CD4-positive, alpha-beta T cell treated with Interferon gamma for 1 hour (primary cell): ENCODE results near the gene UCKL1.

ENCODE experiments used
- DNase-seq: peaks from one replicate; pipeline ENCODE4 v3.0.0-alpha.2; 2020

Gene UCKL1

DNA sequence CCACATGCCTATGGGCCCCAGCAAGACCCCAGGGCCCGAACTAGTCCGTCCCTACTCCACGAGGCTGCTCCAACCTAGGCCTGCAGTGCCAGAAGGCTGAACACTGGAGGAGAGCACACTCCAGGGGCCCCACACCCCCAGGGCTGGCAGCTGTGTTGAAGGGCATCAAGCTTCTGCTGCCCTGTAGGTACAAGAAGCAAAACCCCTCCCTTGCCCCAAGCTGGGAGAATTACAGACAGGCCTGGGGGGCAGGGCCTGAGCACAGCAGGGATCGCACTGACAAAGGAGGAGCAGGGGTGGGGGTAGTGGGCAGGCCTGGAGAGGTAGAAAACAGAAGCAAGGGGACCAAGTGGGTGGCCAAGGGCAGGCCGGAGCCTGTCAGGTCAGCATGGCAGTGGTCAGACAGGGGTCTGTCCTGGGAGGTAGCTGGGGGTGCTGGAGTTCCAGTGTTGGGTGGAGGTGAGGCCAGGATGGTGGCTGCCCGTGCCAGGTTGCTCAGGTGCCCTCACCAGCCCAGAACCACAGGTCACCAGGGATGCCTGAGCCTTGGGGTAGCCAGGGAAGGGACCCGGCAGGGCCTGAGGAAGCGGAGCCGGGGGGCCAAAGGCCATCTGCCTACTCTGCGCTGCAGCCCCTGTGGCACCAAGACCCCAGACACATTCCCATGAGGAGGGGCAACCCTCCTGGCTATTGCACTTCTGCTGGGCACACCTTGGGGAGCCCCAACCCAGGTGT lies 2.9 kb upstream of the UCKL1 start:
- DNase-seq = no peak

DNA sequence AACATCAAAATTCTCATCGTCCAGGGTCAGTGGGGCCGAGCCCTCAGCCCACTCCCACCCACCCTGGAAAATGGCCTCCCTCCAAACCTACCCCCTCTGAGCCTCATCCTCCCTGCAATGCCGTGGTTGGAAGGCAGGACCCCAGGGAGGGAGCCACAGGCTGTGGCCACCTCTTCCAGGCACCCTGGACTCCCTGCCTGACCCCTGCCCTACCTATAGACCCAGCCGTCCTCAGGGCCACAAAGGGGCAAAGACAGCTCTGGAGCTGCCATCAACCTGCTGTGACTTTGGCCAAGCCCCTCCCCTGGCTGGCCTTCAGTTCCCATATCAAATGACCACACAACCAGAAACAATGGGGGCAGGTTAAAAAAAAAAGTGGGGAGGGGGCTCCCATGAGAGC lies 2.3 kb upstream of the UCKL1 start:
- DNase-seq = no peak

DNA sequence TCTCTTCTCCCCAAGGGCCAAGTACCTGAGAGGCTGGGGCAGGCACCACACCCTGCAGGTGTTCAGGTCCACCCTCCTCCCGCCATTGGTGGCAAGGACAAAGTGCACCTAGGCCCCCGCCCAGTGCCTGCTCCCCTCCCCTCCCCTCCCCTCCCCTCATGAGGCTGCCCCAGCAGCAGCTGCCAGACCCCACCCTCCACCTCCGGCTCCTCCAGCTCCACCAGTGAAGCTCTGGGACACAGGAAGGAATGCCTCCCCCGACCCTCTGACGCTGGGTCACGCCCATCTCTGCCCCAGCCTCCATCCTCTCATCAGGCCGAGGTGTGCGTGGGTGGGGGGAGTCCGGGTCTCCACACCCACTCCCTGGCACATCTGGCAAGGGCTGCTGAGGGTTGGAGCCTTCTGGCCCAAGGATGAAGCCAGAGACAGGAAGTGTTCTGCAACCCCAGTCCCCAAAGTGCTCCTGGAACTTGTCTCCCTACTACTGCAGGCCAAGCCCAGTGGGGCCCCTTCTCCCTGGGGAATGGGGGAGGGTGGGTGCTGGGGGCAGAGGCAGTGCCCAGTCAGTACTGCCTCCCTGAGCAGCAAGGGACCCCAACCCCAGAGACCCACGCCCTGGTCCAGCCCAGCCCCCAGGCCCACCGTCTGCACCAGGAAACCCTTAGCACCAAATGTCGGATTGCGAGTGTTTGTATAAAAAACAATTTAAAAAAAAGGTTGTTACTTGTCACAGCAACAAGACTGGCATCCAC lies 1.6 kb upstream of the UCKL1 start:
- DNase-seq = no peak

DNA sequence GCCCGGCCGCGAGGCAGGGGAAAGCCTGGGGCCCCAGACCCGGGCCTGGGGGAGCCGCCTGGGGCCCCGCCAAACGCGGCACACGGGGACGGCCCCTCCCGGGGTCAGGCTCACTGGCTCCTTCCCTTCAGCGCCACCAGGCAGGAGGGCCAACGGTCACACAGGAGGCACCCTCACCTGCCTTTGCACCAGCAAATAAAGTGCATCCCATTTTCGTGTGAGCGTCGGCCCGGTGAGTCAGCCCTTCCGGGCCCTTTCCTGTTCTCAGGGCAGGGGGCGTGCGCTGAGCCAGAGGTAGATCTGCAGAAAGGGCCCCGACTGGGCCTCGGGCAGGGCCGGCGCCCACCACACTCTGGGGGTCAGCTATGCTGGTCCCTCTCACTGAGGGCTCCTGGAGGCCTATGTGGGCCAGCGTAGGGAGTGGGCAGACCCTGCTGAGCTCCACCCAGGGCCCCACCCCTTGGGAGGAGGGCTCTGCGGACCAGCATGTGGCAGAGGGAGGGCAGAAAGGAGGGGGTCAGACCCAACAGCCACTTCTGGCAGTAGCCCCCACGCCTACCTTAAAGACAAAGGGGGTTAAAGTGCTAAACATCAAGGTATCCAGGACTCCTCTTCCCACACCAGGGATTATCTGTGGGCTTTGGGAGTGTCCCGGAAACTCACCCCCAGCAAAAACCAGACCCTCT lies 931 bp upstream of the UCKL1 start:
- DNase-seq = peak; percentile 38

DNA sequence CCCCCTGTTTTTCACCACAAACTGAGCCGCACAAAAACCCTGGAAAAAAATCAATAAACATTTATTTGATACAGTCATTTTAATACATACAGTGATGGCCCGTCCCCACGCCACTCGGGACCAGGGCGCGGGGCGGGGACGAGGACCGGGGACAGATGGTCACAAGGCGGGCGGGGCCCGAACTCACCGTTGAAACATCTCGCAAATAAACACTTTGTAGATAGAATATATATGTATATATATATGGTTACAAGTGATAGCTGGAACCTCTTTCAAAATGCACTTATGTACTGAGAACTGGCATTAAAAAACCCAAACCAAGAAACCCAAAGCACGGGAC lies 418 bp upstream of the UCKL1 start:
- no peak for DNase-seq

DNA sequence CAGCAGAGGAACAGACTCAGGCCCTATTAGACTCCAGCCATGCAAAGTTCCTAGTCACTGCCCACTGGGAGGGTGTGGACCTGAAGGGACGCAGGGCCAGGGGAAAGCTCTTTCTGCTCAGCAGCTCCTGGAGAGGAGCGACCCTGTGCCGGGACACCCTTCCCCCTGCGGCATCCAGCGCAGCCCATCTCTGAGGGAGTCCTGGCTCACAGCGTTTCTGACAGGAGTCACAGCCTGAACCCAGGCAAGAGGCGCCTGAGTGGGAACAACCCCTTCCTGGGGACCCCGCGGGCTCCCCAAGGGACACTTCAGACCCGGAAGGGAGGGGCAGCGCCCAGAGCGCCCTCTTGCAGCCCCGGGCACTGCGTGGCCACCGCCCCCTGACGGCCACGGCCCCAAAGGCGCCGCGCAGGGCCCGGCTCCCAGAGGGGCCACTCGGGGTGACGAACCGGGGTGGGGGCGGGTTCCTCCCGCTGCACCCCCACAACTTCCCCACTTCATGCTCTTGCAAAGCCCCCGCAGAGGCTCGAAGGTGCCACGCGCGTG lies 862 bp downstream of the UCKL1 start:
- no peak for DNase-seq

DNA sequence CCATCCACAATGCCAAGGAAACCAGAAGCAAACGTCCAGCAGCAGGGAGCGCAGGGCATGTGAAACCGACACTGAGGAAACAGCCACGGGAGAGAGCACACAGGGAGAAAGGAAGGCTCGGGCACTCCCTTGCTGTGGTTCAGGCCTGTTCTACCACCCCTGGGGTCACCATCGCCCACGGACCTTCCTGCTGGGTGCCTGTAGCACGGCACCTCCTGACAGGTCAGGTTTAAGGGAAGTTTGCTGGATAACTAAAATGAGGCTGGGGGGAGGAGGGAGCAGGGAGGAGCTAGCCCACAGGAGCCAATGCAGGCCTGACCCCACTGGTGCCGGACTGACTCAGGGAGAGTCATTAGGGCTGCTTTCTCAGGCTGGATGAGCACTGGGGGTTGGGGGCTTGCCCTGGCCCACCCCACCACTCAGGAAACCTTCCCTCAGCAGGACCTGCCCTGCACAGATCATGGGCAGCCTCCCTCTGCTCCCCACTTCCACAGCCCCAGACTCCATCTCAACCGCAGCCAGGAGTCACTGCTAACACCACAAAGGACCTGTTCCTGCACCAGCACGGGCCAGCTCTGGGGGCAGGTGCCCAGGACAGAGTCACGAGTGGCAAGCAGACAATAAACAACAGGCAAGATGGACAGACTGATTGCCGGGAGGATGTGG lies 2.3 kb downstream of the UCKL1 start:
- no peak for DNase-seq

DNA sequence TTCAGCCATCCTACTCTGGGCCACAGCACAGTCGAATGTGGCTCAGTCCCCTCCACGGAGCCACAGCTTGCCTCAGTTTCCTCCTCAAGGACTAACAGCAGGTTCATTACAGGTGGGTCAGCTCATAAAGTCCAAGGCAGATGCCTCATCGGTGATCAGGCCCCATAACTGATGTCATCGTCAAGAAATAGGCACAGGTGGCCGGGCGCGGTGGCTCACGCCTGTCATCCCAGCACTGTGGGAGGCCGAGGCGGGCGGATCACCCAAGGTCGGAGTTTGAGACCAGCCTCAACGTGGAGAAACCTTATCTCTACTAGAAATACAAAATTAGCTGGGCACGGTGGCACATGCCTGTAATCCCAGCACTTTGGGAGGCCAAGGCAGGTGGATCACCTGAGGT lies 3.4 kb downstream of the UCKL1 start:
- DNase-seq = no peak

DNA sequence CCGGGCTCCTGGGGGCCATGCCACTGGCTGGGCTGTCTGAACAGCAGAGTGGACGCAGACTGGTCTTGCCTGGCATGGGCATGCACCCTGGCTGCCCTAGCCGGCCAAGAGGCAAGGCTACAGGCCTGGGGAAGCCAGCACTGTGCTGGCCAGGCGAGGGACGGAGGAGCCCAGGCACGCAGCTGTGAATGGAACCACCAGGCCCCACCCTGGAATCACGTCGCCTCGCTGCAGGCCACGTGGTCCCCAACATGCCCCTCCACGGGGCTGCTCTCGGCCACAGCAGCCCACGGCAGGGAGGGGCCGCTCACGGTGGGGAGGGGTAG lies 4.0 kb downstream of the UCKL1 start:
- DNase-seq = no peak

DNA sequence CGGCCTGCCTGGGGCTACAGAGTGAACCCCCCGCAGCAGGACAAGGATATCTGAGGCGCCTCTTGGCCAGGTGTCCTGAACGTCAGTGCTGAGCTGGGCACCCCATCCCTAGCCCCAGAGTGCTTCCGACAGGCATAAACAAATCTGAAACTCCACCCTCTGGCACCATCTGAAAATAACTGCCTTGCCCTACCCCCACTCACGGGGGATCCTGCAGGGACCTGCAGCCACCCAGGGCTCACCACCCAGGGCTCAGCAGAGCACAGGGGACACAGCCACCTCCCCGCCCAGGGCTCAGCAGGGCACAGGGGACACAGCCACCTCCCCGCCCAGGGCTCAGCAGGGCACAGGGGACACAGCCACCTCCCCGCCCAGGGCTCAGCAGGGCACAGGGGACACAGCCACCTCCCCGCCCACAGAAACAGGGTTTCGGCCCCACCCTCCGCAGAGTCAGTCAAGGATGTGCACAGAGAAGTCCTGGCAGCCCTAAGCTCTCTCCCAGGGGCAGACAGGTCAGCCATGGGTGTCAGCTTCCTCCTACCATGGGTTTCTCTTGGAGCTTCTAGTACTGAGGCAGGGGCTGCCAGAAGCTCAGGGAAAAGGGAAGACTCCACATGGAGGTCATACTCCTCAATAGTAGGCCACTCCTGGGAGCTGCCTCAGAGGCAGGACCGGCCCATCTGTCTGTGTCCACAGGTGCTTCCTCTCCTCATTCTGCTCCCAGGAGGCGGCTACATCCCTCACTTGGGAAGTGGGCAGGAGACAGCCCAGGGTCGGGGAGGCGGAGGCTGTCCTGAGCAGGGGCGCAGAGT lies 4.6 kb downstream of the UCKL1 start:
- no peak for DNase-seq

DNA sequence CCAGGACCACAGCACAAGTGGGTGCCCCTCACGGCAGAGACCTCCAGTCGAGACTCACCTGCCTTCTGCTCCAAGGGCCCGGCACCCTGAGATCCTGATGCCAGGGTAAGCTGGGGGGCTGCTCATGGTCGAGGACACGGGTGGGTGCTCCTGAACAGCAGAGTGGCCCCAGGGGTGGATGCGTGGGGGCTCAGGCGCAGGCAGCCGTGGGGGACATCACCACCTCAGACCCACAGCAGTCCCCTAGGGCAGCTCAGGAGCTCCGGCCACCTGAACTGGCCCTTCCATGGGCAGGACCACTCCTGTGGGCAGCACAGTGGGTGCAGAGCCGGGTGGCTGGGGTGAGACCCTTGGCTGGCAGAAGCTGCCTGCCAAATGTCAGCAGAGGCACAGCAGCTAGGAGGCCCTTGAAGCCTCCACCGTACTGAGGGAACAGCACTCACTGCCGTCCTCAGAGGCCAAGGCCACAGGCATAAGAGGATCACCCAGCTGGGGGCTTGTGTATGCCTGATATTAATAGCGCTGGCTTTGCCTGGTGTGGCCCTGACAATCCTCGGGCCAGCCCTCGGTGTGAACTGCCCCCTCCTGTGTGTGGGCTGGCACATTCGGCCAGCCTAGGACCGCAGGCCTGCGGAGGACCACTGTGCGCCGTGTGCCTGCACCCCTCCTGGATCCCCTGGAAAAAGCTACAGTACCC lies 5.4 kb downstream of the UCKL1 start:
- no peak for DNase-seq

DNA sequence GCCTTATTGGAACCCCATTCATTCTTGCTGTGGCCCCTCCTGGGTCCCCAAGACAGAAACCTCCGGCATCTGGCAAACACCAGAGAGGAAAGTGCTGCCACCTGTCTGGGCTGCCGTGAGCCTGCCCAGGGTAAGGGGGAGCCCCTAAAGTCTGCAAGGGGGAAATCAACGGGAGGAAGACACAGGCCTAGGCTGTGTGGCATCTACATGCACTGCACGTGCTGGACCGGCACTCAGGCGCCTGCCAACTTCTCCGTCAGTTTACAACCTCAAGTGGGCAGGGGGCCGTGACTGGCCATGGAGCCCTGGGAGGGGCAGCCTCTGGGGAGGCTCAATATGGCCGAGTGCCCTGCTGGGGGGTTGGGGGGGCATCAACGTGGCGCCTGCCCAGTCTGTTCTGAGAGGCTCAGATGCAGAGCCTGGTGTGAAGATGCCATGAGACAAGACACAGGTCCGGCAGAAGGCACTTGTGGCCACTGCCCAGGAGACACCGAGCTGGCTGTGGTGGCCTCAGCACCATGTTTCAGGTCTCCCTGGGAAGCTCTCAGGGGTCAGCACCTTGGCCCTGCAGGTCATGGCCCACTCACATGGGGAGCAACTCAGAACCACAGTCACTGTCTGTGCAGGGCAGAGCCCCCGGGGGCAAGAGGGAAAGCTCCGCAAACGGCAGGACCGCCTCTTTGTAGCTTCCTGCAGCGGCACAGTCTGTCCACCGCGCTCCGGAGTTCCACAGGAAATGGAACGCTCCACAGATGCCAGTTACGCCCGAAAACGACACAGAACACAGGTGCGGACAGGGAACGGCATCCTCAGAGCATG lies 8.4 kb downstream of the UCKL1 start:
- peak; percentile 34 for DNase-seq

DNA sequence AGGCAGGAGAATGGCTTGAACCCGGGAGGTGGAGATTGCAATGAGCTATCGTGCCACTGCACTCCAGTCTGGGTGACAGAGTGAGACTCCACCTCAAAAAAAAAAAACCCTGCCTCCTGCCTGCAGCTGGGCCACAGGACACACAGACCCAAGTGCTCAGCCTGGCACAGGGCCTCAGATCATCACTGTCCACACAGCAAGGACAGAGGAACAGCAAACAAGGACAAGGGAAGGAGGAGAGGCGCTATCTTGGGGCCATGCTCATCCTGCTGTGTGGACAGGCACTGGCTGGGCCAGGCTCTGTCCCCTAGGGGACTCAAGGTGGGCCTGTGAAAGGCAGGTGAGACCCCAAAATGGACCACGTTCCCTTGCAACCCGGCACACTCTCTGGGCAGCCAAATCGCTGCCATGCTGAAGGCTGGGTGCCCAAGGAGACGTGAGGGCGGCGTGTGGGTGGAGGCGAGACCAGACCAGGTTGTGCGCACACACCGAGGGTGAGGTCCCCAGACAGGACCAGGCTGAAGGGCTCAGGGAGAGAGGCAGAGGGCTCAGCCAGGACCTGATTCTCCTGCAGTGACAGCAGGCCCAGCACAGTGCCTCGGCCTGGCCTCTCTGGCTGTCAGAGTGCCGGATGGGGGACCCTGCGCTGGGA lies 9.1 kb downstream of the UCKL1 start:
- no peak for DNase-seq

DNA sequence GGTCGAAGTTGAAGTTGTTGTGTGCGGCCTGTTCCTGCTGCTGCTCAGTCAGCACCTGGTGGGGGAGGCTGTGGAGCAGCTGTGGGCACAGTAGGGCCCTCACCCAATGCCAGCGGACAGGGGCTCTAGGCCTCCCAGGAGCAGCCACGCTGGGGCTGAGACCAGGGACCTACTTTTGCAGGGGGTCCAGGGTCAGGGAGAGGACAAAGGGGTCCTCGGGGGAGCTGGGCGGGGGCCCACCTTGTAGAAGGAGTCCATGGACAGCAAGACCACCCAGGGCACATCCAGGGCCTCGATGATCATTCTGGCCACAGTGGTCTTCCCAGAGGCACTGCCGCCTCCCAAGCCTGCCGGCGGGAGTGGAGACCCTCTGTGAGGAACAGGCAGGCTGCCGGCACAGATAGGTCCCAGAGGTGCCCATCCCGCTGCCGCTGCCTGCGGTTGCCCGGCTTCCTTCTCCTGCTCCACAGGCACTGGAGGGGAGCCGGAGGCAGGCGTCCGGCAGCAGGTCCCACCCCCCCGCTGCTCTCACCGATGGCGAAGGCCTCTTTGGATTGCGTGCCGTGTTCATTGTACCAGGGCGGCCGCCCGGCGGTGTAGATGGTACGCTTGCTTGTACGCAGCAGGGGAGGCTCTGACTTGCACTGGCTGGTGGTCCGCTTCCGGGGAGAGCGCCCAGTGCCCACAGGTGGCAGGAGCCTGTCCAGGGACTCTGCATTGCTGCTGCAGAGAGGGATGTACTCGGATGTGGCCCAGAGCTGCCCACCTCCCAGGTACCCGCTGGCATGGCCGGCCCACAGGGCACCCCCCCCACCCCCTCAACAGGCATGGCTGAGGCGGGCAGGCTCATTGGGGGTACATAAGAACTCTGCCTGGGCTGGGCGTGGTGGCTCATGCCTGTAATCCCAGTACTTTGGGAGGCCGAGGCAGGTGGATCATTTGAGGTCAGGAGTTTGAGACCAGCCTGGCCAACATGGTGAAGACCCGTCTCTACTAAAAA lies 10.0 kb downstream of the UCKL1 start:
- no peak for DNase-seq

DNA sequence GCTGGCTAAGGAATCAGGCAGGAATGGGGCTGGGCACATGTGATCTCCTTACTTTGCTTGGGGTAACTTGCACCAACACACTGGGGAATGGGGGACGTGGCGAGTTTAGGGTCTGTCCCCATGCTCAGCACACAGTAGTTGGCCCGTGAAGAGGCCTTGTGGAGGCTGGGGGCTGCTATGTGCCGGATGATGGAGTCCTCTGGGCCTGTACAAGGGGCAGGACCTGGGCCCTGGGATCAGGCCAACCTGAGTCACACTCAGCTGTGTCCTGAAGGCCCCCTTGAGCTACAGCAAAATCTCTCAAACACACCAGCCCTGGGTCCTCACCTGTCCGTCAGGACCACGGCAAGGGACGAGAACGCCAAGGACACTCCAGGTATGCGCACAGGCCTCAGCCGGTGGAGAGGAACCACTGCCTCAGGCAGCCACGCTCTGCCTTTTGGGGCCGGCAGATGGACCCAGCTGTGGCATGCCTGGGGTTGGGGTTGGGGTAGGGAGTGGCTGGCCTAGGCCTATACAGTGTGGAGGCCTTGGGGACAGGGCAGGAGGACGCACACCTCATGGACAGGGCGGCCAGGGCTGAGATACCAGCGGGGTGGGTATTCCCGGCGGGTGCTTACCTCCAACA lies 11.1 kb downstream of the UCKL1 start:
- DNase-seq = no peak

DNA sequence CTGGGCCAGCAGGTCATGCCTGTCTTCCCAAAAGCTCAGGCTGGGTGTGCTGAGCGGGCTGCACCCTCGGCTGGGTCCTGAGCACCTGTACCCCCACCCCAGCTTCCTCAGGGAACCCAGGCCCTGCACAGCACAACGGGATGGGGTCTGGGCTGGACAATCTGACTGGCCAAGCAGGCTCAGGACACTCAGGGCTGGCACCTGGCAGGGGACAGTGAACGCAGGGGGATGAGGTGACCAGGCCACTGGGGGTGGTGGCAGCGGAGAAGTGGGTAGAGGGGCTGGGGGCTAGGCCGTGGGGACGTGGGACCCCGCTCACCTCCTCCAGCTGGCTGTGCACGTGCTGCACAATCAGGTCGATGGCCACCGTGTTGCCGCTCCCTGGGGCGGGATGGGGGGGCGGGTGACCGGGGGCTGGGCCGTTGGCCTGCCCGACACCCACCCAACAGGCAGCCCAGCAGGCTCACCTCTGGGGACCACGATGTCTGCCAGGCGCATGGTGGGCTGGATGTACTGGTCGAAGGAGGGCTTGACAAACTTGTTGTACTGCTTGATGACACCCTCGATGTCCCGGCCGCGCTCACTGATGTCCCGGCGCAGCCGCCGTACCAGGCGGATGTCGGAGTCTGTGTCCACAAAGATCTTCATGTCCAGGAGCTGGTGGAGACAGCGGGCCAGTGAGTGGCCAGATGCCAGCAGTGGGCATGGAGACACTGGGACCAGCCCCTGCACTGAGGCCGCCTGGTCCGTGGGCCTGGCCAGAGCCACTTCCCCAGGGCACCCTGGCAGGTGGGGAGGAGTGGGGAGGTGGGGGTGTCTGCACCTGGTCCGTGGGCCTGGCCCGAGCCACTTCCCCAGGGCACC lies 11.9 kb downstream of the UCKL1 start:
- DNase-seq = no peak

DNA sequence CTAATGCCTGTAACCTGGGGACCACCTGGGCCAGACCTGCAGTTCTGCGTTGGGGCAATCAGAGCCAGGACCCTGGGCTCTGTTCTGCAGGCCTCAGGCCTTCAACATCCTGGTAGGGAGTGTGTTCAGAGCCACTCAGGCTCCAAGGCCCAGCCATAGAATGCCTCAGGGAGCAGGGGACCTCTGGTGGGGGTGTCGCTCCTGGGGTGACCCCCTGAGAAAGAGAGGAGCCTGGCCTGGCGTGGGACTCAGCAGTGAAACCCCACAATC lies 12.5 kb downstream of the UCKL1 start:
- no peak for DNase-seq
